HEK293T (cell line): ENCODE results near the gene HYDIN.

ENCODE experiments used
- CTCF ChIA-PET: fragments of 350-600 bp; formaldehyde crosslinking; extraction: SDS; loops from one replicate; lab custom pipeline; 2021; ENCODE audit warnings: antibody characterized with exemption, inconsistent platforms; lab: Yijun Ruan, JAX
- POLR2A ChIA-PET: fragments of 350-600 bp; formaldehyde crosslinking; extraction: SDS; loops from one replicate; lab custom pipeline; 2020; ENCODE audit warnings: antibody characterized with exemption, inconsistent platforms; lab: Yijun Ruan, JAX
- DNase-seq: peaks from one replicate; pipeline ENCODE4 v3.0.0; 2012; ENCODE audit warnings: mixed read lengths; ENCODE audit errors: extremely low spot score
- ARNT ChIP-seq: fragments of 450-650 bp; IDR thresholded peaks from 2 replicates; pipeline ENCODE4 v1.6.1; 2017; ENCODE audit warnings: mild to moderate bottlenecking
- BHLHE40 ChIP-seq: fragments of 450-650 bp; IDR thresholded peaks from 2 replicates; pipeline ENCODE4 v1.6.1; 2016; ENCODE audit warnings: mild to moderate bottlenecking, moderate library complexity, borderline replicate concordance
- CTBP1 ChIP-seq: fragments of 450-650 bp; IDR thresholded peaks from 2 replicates; pipeline ENCODE4 v1.6.1; 2016; ENCODE audit warnings: borderline replicate concordance
- ELF4 ChIP-seq: fragments of 450-650 bp; IDR thresholded peaks from 2 replicates; pipeline ENCODE4 v1.6.1; 2017; ENCODE audit warnings: antibody characterized with exemption
- FOXA1 ChIP-seq: fragments of 450-650 bp; IDR thresholded peaks from 2 replicates; pipeline ENCODE4 v1.6.1; 2016; ENCODE audit warnings: mild to moderate bottlenecking
- FOXK2 ChIP-seq: fragments of 450-650 bp; IDR thresholded peaks from 2 replicates; pipeline ENCODE4 v1.6.1; 2016; ENCODE audit warnings: mild to moderate bottlenecking
- FOXM1 ChIP-seq: fragments of 450-650 bp; IDR thresholded peaks from 2 replicates; pipeline ENCODE4 v1.6.1; 2017; ENCODE audit warnings: mild to moderate bottlenecking, borderline replicate concordance
- HDGF ChIP-seq: fragments of 450-650 bp; IDR thresholded peaks from 2 replicates; pipeline ENCODE4 v1.6.1; 2017; ENCODE audit warnings: antibody characterized with exemption, borderline replicate concordance
- L3MBTL2 ChIP-seq: fragments of 450-650 bp; conservative IDR thresholded peaks from 2 replicates; pipeline ENCODE4 v1.6.1; 2016; ENCODE audit warnings: mild to moderate bottlenecking
- LEF1 ChIP-seq: fragments of 450-650 bp; IDR thresholded peaks from 2 replicates; pipeline ENCODE4 v1.6.1; 2017; ENCODE audit warnings: mild to moderate bottlenecking, borderline replicate concordance
- NFRKB ChIP-seq: fragments of 450-650 bp; IDR thresholded peaks from 2 replicates; pipeline ENCODE4 v1.6.1; 2016; ENCODE audit warnings: mild to moderate bottlenecking, moderate library complexity
- PKNOX1 ChIP-seq: fragments of 450-650 bp; IDR thresholded peaks from 2 replicates; pipeline ENCODE4 v1.6.1; 2016
- SP1 ChIP-seq: fragments of 450-650 bp; IDR thresholded peaks from 2 replicates; pipeline ENCODE4 v1.6.1; 2017
- SUZ12 ChIP-seq: fragments of 450-650 bp; IDR thresholded peaks from 2 replicates; pipeline ENCODE4 v1.6.1; 2016; ENCODE audit warnings: mild to moderate bottlenecking
- TARDBP ChIP-seq: fragments of 450-650 bp; IDR thresholded peaks from 2 replicates; pipeline ENCODE4 v1.6.1; 2016
- ZNF384 ChIP-seq: fragments of 450-650 bp; IDR thresholded peaks from 2 replicates; pipeline ENCODE4 v1.6.1; 2016

HYDIN gene

GRCh38 chr16:71198408-71198807, 32.1 kb downstream of the HYDIN start:
- ChIA-PET POLR2A (no interaction called here), CTCF (no interaction called here)
- TF ChIP-seq BHLHE40, result no peak
- TF ChIP-seq ZNF384, result no peak
- TF ChIP-seq ARNT, result no peak
- no peak for TF ChIP-seq FOXK2
- TF ChIP-seq ELF4, result no peak
- TF ChIP-seq HDGF, result no peak
- TF ChIP-seq TARDBP, result no peak
- no peak for TF ChIP-seq FOXM1
- no peak for TF ChIP-seq LEF1
- no peak for TF ChIP-seq L3MBTL2
- no peak for DNase-seq

- no peak for TF ChIP-seq FOXK2
- TF ChIP-seq CTBP1, result no peak
- no peak for TF ChIP-seq ZNF384
- TF ChIP-seq L3MBTL2, result no peak
- TF ChIP-seq TARDBP, result no peak
- TF ChIP-seq NFRKB, result no peak
- no peak for TF ChIP-seq ARNT
- TF ChIP-seq PKNOX1, result no peak
- DNase-seq, result no peak
- ChIA-PET POLR2A (no interaction called here), CTCF (no interaction called here)
Observed at GRCh38 chr16:71192387-71192786, 38.1 kb downstream of the HYDIN start.

- DNase-seq, result no peak
- ChIA-PET POLR2A (no interaction called here), CTCF (no interaction called here)
- TF ChIP-seq L3MBTL2 (no peak), ELF4 (no peak), CTBP1 (no peak), HDGF (no peak), PKNOX1 (no peak), FOXA1 (no peak), ARNT (no peak), SP1 (no peak), FOXM1 (no peak), LEF1 (no peak), NFRKB (no peak), SUZ12 (no peak), BHLHE40 (no peak)
Observed at GRCh38 chr16:71188956-71189712, 41.4 kb downstream of the HYDIN start.

GRCh38 chr16:71185347-71185746, 45.2 kb downstream of the HYDIN start:
- no peak for DNase-seq
- ChIA-PET CTCF (no interaction called here), POLR2A (no interaction called here)
- TF ChIP-seq LEF1 (no peak), FOXM1 (no peak), NFRKB (no peak), SUZ12 (no peak), SP1 (no peak), ARNT (no peak), BHLHE40 (no peak), ELF4 (no peak), PKNOX1 (no peak), ZNF384 (no peak), FOXK2 (no peak), TARDBP (no peak), HDGF (no peak)

GRCh38 chr16:71179569-71179968, 51.0 kb downstream of the HYDIN start:
- no peak for DNase-seq
- no peak for TF ChIP-seq NFRKB
- TF ChIP-seq PKNOX1, result no peak
- no peak for TF ChIP-seq FOXK2
- no peak for TF ChIP-seq ELF4
- TF ChIP-seq FOXA1, result no peak
- TF ChIP-seq HDGF, result no peak
- no peak for TF ChIP-seq TARDBP
- TF ChIP-seq CTBP1, result no peak
- TF ChIP-seq ZNF384, result no peak
- TF ChIP-seq FOXM1, result no peak
- TF ChIP-seq LEF1, result no peak
- TF ChIP-seq BHLHE40, result no peak
- CTCF ChIA-PET, result no interaction called here
- POLR2A ChIA-PET, result no interaction called here
